GM19468 (cell line): ENCODE data around the gene SOCS6.
"Not testable (repeated sequence)": the region's sequence is repeated elsewhere in the genome, so short reads cannot be mapped to it uniquely, and the experiment has no call there.

Experiments
- ATAC-seq: cut with Tn5 transposase; IDR thresholded peaks from one replicate; pipeline ENCODE4 v1.9.1; 2021; ENCODE audit warnings: mild to moderate bottlenecking, moderate library complexity, moderate number of reproducible peaks; ENCODE audit not compliant: unreplicated experiment; ENCODE audit errors: extremely low read depth

Gene SOCS6

DNA sequence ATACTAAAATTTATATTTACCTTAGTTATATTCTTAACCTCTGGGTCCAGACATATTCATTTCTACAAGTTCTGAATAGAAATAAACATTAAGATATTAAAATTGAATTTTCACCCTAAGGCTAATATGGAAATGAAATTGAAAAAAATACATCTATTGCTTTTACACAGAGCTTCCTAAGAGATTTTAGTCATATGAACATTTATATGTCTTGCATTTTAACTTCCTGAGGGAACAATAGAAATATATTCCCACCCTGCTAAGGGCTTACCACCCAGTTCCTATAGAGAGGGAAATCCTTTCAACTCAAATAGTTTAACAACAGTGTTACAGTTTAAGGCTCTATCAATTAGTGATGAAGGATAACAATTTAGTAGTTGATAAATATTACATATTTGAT is 60.5 kb downstream of the SOCS6 start:
- ATAC-seq: no peak

DNA sequence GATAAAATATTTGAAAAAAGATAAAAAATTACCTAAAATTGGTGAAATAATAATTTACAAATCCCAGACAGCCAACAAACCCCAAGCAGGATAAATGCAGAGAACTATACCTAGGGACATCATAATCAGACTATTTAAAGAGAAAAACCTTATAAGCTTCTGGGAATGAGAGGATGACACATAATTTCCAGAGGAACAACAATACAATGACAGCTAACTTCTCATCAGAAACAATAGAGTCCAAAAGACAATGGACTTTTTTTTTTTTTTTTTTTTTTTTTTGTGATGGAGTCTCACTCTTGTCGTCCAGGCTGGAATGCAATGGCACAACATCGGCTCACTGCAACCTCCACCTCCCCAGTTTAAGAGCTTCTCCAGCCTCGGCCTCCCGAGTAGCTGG is 65.2 kb downstream of the SOCS6 start:
- no peak for ATAC-seq

DNA sequence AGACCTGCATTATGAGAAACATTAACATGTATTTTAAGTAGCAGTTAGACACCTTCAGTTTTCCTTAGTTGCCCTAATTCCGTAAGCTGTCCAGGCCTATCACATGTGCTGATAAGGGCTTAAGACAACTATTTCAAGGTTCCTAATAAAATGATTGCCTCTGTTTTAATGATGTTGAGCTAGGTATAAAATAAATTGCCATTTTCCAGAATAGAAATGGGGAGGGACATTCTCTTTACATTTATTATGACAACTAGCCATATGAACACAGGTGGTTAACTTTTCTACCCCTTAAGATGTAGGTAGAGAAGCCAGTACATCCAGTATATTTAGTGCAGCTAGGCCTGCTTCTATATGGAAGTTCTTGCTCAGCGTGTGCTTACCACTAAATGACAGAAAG is 65.9 kb downstream of the SOCS6 start:
- ATAC-seq: no peak

DNA sequence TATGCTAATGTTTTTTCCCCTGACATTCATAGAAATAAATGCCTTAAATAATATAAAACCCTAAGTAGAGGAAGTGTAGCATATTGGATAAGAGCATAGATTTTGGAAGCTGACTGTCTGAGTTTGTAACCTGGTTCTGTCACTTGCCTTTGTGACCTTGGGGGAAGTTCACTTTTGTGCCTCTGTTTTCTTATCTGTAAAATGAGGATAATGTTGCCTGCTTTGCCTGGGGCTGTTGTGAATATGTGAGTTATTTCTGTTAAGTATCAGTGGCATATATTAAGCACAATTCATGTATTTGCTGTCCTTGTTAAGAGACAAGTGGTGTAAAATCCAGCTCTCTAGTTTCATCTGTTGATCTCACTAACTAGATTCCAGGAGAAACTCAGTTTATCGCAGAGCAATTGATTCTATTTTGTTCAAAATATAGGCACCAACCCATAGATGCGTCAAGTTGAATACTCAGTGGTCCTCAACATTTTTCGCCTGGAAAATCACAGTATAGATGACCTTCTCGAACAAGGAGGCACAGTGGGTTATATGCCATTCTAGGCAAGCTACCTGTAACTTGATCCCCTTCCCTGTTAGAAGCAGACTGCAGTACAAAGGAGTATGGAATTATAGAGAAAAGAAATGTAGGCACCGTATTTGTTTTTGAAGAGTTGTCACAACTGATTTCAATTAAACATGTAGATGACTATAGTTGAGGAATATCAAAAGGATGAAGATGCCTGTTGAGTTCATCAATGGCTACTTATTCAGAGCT is 67.0 kb downstream of the SOCS6 start:
- ATAC-seq: no peak

DNA sequence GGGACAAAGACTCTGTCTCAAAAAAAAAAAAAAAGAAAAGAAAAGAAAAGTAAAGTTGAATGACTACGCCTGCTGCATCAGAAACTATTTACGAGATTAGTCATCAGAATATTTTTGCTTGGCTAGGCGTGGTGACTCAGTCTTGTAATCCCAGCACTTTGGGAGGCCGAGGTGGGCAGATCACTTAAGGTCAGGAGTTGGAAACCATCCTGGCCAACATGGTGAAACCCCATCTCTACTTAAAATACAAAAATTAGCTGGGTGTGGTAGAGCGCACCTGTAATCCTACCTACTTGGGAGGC is 69.2 kb downstream of the SOCS6 start:
- ATAC-seq: not testable (repeated sequence)

DNA sequence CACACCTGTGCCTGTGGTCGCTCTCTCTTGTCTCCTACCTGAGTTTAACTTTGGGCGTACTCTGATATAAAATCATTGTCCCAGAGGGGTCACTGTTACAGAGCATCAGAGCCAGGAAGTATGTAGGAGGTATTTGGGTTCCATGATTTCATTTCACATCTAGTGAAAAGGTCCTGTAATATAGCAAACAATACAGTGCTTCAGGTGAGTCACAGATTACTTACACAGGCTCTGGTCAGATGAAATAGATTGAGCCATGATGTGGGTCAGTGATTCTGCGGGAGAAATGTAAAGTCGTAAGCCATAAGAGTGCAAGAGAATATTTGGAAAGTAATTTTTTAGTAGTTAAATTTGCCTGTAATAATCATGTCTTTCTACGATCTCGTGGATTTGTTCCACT is 70.2 kb downstream of the SOCS6 start:
- no peak for ATAC-seq

DNA sequence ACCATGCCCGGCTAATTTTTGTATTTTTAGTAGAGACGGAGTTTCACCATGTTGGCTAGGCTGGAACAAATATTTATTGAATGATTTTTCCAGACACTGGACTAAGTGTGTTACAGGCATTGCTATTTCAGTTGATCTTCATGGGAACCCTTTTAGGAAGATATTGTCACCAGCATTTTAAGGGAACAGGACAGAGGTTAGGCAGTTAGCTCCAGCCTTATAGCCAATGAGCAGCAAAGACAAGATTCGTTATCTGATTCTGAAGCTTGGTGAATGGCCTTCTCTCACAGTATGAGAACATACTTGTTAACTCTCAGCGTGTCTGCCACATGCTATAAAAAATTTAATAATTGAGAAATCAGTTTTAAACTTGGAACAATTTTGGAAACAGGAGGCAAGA is 73.4 kb downstream of the SOCS6 start:
- ATAC-seq: no peak

DNA sequence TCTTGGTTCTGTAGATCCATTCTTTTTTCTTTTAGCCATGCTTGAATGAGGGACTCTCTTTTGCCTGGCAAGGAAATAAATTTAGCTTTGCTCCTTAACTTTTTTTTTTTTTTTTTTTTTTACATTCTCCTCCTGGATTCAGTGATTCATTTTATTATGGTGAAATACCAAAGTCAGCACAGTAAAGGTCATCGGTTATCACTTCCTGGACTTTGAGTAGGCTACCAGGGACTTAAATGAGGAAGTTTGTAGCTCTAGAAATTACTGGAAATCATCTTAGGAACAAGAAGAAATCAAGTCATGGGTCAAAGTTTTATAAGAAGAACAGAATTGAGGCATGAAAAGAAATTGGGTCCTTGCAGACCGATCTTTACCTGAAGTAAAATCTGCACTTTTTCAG is 75.0 kb downstream of the SOCS6 start:
- ATAC-seq: no peak

DNA sequence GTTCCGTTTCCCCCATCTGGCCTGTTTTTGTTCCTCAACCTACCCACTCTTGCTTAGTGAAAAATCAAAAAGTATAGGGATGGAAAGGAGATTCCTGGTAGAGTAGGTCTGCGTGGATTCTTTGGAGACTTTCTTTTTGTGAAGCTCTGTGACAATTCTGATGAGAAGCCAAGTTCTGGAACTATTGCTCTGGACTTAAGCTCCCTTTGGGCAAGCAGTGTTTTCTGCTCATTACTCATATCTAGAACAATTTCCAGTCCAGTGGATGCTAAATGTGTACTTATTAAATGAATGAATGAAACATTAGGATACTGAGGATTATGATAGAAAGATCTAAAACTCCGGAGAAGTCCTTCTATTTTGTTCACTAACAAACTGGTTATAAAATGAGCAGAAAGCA is 76.5 kb downstream of the SOCS6 start:
- no peak for ATAC-seq

DNA sequence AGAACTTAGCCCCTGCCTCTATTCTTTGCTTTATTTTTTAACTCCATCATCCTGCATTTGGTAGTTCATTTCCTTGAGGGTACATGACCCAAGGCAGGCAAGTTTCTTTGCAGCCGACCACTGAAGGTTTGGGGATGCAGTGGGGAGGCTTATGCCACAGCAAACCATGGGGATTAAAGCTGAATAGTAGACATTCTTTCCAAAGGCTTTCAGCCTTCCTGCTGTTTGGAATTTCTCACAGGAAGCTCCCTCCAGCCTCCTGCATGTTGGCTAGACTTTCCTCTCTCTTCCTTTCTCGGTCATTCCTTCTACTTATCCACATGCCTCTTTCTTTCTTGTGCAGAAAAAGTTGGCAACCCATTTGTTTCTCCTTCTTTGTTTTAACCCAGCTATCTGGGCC is 77.3 kb downstream of the SOCS6 start:
- ATAC-seq: no peak

DNA sequence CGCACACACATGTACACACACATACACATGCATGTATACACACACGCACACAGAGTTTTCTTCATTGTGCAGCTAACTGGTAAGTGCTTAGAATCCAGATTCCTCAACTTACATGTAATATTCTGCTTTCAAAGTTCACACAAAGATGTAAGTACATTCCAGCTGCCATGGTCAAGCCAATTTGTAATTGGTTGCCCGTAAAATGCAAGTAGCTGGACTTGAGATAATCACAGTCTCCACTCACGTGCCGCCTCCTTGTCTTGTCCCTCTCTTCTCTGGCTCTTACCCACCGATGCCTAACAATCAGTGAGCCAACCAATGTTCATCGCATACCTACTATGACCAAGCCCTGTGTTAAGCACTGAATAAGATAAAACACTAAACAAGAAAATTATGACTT is 77.8 kb downstream of the SOCS6 start:
- no peak for ATAC-seq

DNA sequence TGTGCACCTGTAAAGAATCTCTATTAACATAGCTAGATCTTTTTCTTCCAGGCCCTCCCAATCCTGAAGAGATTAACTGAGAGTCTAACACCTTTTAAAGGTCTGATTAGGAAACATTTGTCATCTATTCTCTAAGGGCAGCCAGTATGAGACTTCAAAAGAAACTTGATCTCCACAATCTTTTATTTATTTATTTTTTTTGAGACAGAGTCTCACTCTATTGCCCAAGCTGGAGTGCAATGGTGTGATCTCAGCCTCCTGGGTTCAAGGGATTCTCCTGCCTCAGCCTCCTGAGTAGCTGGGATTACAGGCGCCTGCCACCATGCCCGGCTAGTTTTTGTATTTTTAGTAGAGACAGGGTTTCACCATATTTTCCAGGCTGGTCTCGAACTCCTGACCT is 78.5 kb downstream of the SOCS6 start:
- not testable (repeated sequence) for ATAC-seq

DNA sequence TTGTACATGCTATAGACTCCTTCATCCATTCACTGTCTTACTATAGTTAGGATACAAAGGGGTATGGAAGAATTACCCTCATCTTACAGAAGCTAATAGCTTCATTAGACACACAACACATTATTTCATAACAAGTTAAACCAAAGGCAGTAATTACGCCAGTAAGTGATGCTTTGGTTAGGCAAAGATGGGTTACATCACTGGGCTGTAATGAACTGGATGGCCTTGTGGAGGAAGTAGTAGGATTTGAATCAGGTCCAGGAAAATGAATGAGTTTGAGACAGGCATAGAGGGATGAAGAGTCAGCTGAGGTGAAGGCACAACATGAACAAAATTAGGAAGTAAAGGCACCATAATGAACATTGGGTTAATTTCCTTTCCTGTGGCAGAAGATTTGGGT is 80.1 kb downstream of the SOCS6 start:
- no peak for ATAC-seq

DNA sequence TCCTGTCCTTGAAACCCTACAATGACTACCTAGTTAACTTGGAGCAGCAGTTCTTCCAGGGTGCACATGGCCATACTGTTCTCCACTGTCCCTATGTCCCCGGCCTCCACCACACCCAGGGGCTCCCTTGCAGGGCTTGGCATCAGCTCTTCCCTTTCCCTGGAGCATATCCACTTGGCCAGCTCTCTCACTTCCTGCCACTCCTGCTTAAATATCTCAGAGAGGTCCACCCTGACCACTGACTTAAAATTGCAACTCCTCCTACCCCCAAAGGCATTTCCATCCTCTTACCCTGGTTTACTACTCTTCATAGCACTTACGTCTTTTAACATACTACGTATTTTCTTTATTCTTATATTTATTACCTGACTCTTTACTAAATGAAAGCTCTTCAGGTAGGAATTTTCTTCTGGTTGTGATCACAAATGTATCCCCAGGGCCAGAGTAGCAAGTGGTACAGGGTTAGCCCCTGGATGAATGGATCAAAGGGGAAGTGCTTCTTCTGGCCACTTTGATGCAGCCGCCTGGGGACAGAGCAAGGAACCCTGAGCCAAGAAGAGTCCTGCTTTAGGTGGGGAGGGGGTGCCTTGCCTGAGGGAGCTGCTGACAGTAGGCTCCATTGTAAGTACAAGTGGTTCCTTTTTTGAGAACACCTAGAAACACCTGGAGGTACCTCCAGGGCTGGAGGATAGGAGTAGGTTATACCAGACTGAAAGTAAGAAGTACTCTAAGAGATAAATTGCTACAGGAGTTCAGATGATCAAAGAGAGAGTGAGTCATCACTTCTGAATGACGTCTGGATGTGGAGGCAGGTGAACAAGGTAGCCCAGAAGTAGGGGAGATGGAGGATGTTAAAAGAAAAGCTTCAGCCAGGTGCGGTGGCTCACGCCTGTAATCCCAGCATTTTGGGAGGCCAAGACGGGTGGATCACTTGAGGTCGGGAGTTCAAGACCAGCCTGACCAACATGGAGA is 82.2 kb downstream of the SOCS6 start:
- no peak for ATAC-seq

DNA sequence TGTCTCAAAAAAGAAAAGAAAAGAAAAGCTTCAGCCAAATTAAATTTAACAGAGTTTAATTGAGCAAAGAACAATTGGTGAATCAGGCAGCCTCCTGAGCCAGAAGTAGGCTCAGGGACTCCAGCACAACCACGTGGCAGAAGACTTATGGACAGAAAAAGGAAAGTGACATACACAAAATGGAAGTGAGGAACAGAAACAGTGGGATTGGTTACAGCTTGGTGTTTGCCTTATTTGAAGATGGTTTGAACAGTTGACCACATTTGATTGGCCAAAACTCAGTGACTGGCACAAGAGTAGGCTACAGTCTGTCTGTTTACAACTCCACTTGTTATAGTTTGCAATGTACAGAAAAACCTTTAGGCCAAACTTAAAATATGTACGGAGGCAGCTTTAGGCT is 83.1 kb downstream of the SOCS6 start:
- ATAC-seq: no peak

DNA sequence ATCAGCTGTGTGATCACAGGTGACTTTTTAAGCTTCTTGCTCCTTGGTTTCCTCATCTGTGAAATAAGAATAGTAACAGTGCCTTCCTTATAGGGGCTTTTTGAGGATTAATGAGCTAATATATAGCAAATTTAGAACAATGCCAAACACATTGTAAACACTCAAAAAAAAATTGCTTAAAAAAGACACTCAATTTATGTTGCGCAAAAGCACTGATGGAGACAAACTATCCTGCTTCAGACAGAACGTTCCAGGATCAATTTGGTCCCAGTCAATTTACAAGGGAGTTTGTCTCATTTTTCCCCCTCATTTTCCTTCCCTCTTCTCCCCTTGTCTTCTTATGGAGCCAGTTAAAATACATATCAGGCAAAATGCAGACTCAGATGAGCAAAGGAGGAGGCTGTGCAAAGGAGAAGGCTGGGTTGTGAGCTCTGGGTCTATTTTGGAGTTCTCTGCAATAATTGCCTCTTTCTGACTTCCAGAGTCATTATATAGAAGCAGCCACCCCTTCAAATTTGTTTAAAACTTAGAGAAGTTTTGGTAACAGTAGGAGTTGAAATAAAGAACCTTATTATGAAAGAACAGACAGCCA is 83.7 kb downstream of the SOCS6 start:
- no peak for ATAC-seq

DNA sequence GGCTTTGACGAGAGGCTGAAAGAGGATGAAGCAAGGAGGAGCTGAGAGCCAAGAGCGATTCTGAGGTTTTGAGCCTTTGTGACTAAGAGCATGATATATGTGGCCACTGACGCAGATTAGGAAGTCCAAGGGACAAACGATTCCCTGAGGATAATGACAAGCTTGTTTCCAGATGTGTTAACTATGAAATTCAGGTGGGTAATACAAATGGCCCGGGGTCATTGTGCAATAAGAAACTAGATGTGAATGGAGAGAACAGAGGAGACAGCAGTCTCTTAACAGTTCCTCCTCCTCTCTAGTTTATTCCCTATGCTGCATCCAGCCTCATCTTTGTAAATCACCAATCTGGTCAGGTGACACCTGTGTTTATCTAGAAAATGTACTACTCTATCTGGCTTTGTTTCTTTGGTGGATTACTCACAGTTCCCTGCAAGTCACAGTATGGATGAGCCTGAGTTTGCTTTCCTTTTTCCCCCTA is 84.2 kb downstream of the SOCS6 start:
- ATAC-seq: no peak

DNA sequence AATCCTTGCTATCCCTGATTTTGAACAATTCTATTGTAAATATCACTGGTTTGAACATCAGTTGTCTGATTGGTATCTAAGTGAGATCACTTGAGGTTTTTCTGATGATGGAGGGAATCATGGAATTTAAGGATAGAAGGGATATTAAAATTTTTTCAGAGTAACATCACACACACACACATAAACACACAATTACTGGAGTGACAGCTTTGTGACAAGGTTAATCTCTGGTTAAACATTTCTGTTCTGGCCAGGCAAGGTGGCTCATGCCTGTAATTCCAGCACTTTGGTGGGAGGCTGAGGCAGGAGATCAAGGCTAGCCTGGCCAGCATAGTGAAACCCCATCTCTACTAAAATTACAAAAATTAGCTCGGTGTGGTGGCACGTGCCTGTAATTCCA is 85.3 kb downstream of the SOCS6 start:
- ATAC-seq: no peak

DNA sequence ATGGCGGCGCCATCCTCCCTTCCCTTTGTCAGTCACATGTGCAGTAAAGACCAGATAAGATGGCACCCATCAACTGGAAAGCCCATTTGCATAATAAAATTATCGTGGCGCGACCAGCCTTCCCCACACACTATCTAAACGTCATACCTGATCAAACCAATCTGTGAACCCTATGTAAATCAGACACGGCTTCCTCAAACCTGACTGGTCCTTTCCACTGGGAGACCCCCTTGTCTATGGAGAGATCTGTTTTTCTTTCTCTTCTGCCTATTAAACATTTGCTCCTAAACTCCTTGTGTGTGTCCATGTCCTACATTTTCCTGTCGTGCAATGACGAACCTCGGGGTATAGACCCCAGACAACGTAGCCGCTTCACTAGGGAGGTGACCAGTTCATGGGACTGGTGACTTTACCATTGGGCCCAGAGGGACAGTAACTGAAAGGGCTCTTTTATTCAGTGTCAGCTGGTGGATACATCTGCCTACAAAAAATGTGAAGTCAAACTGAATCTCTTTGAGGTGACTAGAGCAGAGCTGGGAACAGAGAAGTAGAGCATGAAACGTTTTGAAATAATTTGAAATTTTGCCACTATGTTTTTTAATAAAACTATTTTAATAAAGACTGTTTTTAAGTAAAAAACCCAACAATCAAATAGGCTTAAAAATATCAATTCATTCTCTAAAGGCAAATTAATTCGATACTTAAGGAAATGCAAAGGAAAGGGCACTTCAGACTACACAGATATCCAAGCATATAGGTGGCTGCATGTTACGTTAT is 87.5 kb downstream of the SOCS6 start:
- no peak for ATAC-seq

DNA sequence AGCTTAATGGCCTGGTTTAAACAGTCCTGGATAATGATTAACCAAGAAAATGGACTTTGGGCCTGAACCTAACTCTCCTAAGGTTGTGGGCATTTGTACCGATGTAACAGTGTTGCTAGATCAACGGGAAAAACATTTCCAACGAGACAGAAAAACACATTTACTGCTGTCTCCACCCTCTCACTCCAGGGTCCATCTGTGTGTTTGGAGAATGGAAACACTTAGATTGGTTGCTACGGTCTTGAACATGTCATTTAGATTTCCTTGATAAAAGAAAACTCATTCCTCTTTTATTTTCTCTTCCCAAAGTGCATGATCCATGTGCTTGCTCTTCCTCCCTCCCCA is 88.0 kb downstream of the SOCS6 start:
- ATAC-seq: no peak
